ENCODE results near the gene WNT16.
"Not testable (repeated sequence)": the region's sequence is repeated elsewhere in the genome, so short reads cannot be mapped to it uniquely, and the experiment has no call there.

WNT16 gene, protein sequence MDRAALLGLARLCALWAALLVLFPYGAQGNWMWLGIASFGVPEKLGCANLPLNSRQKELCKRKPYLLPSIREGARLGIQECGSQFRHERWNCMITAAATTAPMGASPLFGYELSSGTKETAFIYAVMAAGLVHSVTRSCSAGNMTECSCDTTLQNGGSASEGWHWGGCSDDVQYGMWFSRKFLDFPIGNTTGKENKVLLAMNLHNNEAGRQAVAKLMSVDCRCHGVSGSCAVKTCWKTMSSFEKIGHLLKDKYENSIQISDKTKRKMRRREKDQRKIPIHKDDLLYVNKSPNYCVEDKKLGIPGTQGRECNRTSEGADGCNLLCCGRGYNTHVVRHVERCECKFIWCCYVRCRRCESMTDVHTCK

GRCh38 chr7:121328508-121329190 is at the start of gene WNT16:
TSS of gene WNT16 (plus strand) at chr7:121329000. CDS start at chr7:121329293, 293 bp downstream.
- no peak for DNase-seq (ENCODE audit: low spot score)

GRCh38 chr7:121279060-121279620 is 49.7 kb upstream of the WNT16 start:
- DNase-seq (ENCODE audit: low spot score) = peak; percentile 10

DNA sequence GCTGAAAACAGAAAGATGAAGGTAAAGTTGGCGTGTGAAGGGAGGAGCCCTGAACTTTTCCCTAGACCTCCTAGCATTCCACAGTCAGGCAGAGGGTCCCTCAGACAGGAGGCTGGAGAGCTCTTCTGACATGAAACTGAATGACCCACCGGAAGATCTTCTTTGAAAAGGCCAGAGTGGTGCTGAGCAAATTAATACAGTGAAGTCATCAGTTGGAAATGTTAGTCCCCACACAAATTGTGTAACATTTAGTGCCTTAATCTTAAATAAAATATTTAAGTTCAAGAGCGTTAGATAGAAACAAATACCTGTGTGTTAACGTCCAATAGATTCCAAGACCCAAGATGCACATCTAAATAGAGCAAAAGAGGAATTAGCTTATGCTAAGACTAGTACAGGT is 49.0 kb upstream of the WNT16 start:
- no peak for DNase-seq (ENCODE audit: low spot score)

- no peak for DNase-seq (ENCODE audit: low spot score)
These were observed 48.1 kb upstream of the WNT16 start for GRCh38 chr7:121280656-121281055.

DNA sequence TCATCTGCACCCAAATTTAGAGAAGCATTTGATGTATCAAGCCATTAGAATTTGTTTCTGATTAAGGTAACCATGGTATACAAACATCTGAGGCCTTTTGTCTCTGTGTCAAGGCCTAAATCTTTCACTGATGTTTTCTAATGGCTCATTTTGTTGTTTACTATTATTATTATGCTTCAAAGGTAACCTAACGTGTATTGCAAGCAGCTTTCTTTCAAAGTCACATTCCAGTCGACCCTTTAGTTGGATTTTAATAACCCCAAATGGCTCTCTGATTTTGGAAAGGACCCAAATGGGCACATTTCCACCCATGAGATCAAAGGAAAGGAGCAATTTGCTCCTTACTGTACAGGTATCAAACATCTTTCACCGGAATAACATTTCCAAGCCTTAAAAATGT is 46.7 kb upstream of the WNT16 start:
- DNase-seq (ENCODE audit: low spot score) = no peak

DNA sequence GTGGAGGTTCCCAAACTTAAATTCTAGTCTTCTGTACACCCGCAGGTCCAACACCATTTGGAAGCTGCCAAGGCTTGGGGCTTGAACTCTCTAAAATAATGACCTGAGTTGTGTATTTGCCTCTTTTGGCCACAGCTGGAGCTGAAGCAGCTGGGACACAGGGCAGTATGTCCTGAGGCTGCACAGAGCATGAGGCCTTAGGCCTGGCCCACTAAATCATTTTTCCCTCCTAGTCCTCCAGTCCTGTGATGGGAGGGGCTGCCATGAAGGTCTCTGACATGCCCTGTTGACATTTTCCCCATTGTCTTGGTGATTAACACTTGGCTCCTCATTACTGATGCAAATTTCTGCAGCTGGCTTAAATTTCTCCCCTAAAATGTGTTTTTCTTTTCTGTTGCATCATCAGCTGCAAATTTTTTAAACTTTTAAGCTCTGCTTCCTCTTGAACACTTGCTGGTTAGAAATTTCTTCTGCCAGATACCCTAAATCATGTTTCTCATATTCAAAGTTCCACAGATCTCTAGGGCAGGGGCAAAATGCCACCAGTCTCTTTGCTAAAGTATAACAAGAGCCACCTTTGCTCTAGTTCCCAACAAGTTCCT is 43.6 kb upstream of the WNT16 start:
- no peak for DNase-seq (ENCODE audit: low spot score)

DNA sequence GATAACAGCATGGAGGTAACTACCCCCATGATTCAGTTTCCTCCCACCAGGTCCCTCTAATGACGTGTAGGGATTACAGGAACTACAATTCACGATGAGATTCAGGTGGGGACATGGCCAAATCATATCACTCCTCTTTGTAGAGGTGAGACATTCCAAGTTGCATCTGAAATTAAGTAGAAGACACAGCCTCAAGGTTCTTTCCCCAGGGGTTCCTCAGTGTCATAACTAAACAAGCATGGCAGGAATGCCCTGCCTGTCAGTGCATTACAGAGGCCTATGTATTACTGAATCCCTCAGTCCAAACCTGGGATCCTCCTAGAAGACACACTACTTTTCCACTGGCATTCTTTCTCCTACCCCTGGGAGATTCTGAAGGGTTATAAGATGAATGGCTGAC is 42.6 kb upstream of the WNT16 start:
- no peak for DNase-seq (ENCODE audit: low spot score)

DNA sequence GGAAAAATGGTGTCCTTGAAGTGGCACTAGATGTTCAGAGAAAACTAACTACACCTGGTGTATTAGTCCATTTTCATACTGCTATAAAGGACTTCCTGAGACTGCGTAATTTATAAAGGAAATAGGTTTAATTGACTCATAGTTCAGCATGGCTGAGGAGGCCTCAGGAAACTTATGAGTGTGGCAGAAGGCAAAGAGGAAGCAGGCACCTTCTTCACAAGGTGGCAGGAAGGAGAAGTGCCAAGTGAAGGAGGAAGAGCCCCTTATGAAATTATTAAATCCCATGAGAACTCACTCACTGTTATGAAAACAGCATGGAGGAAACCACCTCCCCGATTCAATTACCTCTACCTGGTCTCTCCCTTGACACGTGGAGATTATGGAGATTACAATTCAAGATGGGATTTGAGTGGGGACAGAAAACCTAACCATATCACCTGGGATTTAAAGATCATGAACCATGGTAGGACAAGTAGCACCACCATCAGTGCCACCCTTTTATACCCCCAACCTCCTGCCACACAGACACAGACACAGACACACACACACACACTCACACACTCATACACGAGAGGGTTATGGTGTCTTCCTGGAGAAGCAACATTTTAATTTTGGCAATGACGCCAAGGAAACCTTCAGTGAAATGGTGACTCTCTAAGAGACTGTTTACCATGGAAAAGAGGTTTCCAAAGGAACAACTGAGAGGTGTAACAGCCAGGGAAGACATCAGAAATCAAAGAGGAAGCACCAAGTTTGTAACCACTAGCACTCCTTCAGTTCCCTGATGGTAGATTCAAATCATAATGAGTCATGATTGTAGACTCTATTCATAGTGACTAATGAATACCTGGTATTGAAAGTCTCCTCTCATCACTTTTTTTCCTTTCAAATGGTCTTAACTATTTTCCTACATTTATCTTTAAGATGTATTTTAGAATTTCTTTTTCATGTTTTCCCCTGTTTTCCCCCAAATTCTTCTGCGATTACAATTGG is 41.8 kb upstream of the WNT16 start:
- no peak for DNase-seq (ENCODE audit: low spot score)

- DNase-seq (ENCODE audit: low spot score) = no peak
These were observed 39.9 kb upstream of the WNT16 start for GRCh38 chr7:121288894-121289293.

- DNase-seq (ENCODE audit: low spot score) = not testable (repeated sequence)
These were observed 38.9 kb upstream of the WNT16 start for GRCh38 chr7:121289930-121290329.

GRCh38 chr7:121294448-121294992 is 34.3 kb upstream of the WNT16 start:
- no peak for DNase-seq (ENCODE audit: low spot score)

GRCh38 chr7:121297843-121298242 is 31.0 kb upstream of the WNT16 start:
- no peak for DNase-seq (ENCODE audit: low spot score)

DNA sequence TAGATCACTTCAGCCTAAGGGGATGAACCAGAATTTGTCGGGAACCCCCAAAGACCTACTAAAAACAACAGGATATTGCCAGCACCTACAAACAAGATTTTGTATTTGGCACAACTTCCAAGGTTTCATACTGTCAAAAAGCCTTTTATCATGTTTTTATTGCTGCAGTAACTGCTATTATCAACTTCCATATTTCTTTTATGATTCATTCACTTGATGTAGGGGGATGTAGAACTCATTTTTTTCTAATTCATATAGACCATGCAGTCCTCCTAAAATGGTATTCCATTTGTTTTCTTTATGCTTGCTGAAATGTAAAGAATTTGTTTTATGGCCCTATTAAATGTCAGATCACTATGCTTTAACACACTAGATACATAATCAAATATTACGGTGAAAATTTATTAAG is 30.0 kb upstream of the WNT16 start:
- no peak for DNase-seq (ENCODE audit: low spot score)

GRCh38 chr7:121300685-121301420 is 27.9 kb upstream of the WNT16 start:
- DNase-seq (ENCODE audit: low spot score) = no peak

DNA sequence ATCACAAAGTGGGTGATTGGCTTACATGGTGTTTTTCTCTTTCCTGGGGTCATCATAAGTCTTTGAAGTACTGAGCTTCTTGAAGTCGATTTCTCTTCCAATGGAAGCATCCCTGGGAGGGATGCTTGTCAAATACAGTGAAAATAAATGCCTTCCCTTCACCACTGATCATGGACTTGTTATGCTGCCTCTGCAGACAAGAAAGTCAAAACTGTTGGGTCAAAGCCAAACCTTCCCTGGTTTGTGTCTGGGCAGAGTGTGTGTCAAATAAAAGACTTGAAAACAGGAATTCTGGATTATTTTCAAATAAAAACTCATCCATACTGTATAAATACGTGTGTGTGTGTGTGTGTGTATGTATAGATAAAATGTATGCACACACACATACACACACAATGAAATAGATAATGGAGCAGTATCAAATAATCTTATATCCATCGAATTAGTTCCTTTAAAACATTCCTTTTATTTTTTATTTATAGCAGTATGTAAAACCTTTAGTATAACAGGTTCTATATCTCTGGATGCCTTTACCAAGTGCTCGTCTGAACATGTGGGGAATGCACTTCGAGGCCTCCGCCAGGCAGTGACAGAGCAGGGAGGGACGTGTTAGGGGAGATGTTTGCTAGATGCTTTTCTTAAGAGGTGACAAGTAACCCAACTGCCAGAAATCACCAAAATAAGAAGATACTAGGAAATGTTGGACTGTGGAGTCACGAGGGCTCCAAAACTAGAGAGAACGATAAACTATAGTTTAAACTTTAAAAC is 27.2 kb upstream of the WNT16 start:
- no peak for DNase-seq (ENCODE audit: low spot score)

- no peak for DNase-seq (ENCODE audit: low spot score)
These were observed 26.5 kb upstream of the WNT16 start for GRCh38 chr7:121302214-121302745.

- DNase-seq (ENCODE audit: low spot score) = no peak
These were observed 25.2 kb upstream of the WNT16 start for GRCh38 chr7:121303422-121304101.

- no peak for DNase-seq (ENCODE audit: low spot score)
These were observed 24.6 kb upstream of the WNT16 start for GRCh38 chr7:121304102-121304658.

GRCh38 chr7:121305109-121305508 is 23.7 kb upstream of the WNT16 start:
- DNase-seq (ENCODE audit: low spot score) = no peak

Measured in activated CD4-positive, alpha-beta T cell treated with anti-CD3 and anti-CD28 coated beads, Interleukin-2, Interleukin-4, amounts not matched to agents 100 ng/mL and 50 ng/mL, durations not matched to agents 16 hours and 8 hours (primary cell).